ENCODE measurements around the gene KIF1A.

GRCh38 chr2:240855670-240856069 is 35.7 kb upstream of the KIF1A start:
- TF ChIP-seq EZH2 (IDR thresholded peaks at IDR 0.05; ENCODE audit: low read length, unreplicated experiment), result no peak
- TF ChIP-seq CTCF (conservative IDR thresholded peaks at IDR 0.05; ENCODE audit: low read depth, low read length), result no peak
